Activated T-helper 1 cell treated with anti-CD3 and anti-CD28 coated beads, Interleukin-12 subunit alpha, Interleukin-12 subunit beta, Interleukin-2, Interleukin-4 antibody, amounts not matched to agents 30 ng/mL and 10 ng/mL and 1 ng/mL, durations not matched to agents 14 hours and 24 hours and 36 hours (primary cell): ENCODE data around the gene FHDC1. TPM values are rescaled to one million over a fixed set of nuclear protein-coding genes. Genes with fewer than 3 reads are reported as not detected.

Experiments
- DNase-seq: peaks from one replicate; pipeline ENCODE4 v3.0.0; 2021; ENCODE audit warnings: low spot score
- H3K27ac Mint-ChIP-seq: one replicate; pipeline ENCODE4 v1.8.0; 2021; ENCODE audit warnings: mild to moderate bottlenecking, mixed read lengths
- H3K27me3 Mint-ChIP-seq: one replicate; pipeline ENCODE4 v1.8.0; 2022; ENCODE audit warnings: mild to moderate bottlenecking, moderate library complexity, mixed read lengths; ENCODE audit not compliant: insufficient read depth
- H3K36me3 Mint-ChIP-seq: one replicate; pipeline ENCODE4 v1.8.0; 2021; ENCODE audit warnings: low read depth, mixed read lengths
- H3K4me1 Mint-ChIP-seq: one replicate; pipeline ENCODE4 v1.8.0; 2021; ENCODE audit warnings: low read depth, mixed read lengths
- H3K4me3 Mint-ChIP-seq: one replicate; pipeline ENCODE4 v1.8.0; 2021; ENCODE audit warnings: mild to moderate bottlenecking, moderate library complexity, mixed read lengths
- H3K9me3 Mint-ChIP-seq: one replicate; pipeline ENCODE4 v1.8.0; 2021; ENCODE audit warnings: mixed read lengths
- intact Hi-C: fragments of 100-400 bp; cut with micrococcal nuclease; formaldehyde crosslinking; loops from one replicate; pipeline ENCODE4 v1.15.1; 2024
- total RNA-seq: library from RNA; stranded (reverse); gene quantifications from 2 replicates; pipeline ENCODE4 v1.2.3, GENCODE V29; 2022

Gene FHDC1
- total RNA-seq, 1 donor from 2014 or later, result 0.10 TPM

GRCh38 chr4:152997771-152998487 lies 61.8 kb downstream of the FHDC1 start:
- intact Hi-C loops, result no loop called here
- no peaks in the 10 kb centered on the region for H3K36me3 Mint-ChIP-seq
- H3K9me3 Mint-ChIP-seq, result no peaks in the 10 kb centered on the region
- H3K27ac Mint-ChIP-seq, result no peak overlapping the region
- H3K27me3 Mint-ChIP-seq, result no peaks in the 10 kb centered on the region
- no peaks in the 10 kb centered on the region for H3K4me1 Mint-ChIP-seq
- DNase-seq, result no peak
- no peak overlapping the region for H3K4me3 Mint-ChIP-seq

GRCh38 chr4:152998861-152999260 lies 62.7 kb downstream of the FHDC1 start:
- DNase-seq, result no peak
- no peaks in the 10 kb centered on the region for H3K4me1 Mint-ChIP-seq
- intact Hi-C loops, result no loop called here
- no peaks in the 10 kb centered on the region for H3K9me3 Mint-ChIP-seq
- H3K27ac Mint-ChIP-seq, result no peak overlapping the region
- peaks cover 2% of the 10 kb centered on the region for H3K27me3 Mint-ChIP-seq
- no peaks in the 10 kb centered on the region for H3K36me3 Mint-ChIP-seq
- no peak overlapping the region for H3K4me3 Mint-ChIP-seq

DNA sequence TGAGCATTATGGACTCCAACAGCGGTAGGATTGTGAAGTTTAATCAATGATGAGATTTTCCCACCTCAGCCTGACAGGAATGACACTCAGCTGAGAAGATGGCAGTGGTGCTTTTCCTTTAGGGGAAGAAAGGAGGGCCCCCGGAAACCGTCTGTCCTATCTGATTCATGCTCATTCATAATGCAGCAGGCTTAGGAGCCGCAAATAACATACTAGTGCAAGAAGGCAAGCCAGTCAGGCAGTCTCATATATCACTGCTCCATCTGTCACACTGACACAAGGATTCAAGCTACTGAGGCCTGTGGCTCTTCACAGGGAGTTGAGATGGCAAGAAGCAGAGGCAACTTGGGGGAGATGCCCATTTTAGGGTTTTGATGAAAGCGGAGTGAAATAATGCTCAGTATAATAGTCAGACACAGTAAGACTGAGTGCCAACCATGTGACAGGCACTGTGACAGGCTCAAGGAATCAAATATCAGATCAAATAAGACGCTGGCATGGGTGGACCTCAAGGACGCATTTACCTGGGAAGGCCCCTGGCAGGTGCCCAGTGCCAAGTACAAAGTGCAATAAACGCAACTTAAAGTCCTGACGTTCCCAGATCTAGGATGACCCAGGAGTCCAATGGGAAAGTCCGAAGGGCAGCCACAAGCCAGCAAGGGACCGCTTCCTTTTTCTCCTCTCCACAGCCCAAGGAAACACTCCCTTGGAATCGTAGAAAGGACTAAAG lies 63.4 kb downstream of the FHDC1 start:
- H3K4me3 Mint-ChIP-seq, result no peak overlapping the region
- H3K4me1 Mint-ChIP-seq, result no peaks in the 10 kb centered on the region
- no peaks in the 10 kb centered on the region for H3K36me3 Mint-ChIP-seq
- no peaks in the 10 kb centered on the region for H3K9me3 Mint-ChIP-seq
- no peak overlapping the region for H3K27ac Mint-ChIP-seq
- intact Hi-C loops, result no loop called here
- peaks cover 2% of the 10 kb centered on the region for H3K27me3 Mint-ChIP-seq
- DNase-seq, result no peak

GRCh38 chr4:153000076-153000420 lies 63.9 kb downstream of the FHDC1 start:
- Mint-ChIP-seq H3K36me3 (no peaks in the 10 kb centered on the region), H3K27me3 (peaks cover 2% of the 10 kb centered on the region), H3K27ac (no peak overlapping the region), H3K4me1 (no peaks in the 10 kb centered on the region), H3K9me3 (no peaks in the 10 kb centered on the region), H3K4me3 (no peak overlapping the region)
- DNase-seq, result no peak
- intact Hi-C loops, result no loop called here

- Mint-ChIP-seq H3K4me3 (no peak overlapping the region), H3K36me3 (no peaks in the 10 kb centered on the region), H3K9me3 (no peaks in the 10 kb centered on the region), H3K27me3 (peaks cover 2% of the 10 kb centered on the region), H3K4me1 (no peaks in the 10 kb centered on the region), H3K27ac (no peak overlapping the region)
- no peak for DNase-seq
- intact Hi-C loops, result no loop called here
Measured at GRCh38 chr4:153001626-153002025, 65.5 kb downstream of the FHDC1 start.

- H3K4me1 Mint-ChIP-seq, result no peaks in the 10 kb centered on the region
- no peak for DNase-seq
- H3K4me3 Mint-ChIP-seq, result no peak overlapping the region
- H3K27ac Mint-ChIP-seq, result no peak overlapping the region
- H3K9me3 Mint-ChIP-seq, result no peaks in the 10 kb centered on the region
- intact Hi-C loops, result no loop called here
- peaks cover 2% of the 10 kb centered on the region for H3K27me3 Mint-ChIP-seq
- no peaks in the 10 kb centered on the region for H3K36me3 Mint-ChIP-seq
Measured at GRCh38 chr4:153002110-153002509, 66.0 kb downstream of the FHDC1 start.

GRCh38 chr4:153004081-153004850 lies 68.1 kb downstream of the FHDC1 start:
- H3K4me1 Mint-ChIP-seq, result no peaks in the 10 kb centered on the region
- peaks cover 2% of the 10 kb centered on the region for H3K27me3 Mint-ChIP-seq
- H3K36me3 Mint-ChIP-seq, result no peaks in the 10 kb centered on the region
- intact Hi-C loops, result no loop called here
- H3K4me3 Mint-ChIP-seq, result no peak overlapping the region
- DNase-seq, result no peak
- H3K9me3 Mint-ChIP-seq, result no peaks in the 10 kb centered on the region
- H3K27ac Mint-ChIP-seq, result no peak overlapping the region

DNA sequence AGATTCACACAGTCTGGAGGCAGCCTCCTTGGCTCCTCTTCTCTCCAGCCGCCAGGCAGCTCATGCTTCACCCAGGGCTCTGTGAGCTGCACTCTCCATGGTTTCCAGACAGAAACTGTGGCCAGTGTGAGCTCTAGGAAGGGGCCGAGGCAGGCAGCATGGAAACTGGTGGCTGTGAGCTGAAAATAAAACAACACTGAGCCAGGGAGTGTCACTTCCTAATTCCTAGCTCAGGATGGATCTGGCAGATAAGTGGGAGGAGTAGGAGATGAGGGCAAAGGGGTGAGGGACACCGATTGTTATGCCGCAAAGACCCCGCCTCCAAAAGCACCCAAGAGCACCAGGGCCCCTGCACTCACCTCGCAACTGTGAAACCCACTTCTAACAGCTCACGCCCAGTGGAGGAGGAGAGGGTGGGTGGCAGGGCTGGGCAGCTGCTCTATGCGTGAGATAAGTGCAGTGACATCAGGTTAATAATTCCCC lies 69.8 kb downstream of the FHDC1 start:
- intact Hi-C loops, result no loop called here
- Mint-ChIP-seq H3K27me3 (peaks cover 2% of the 10 kb centered on the region), H3K9me3 (no peaks in the 10 kb centered on the region), H3K4me3 (no peak overlapping the region), H3K36me3 (no peaks in the 10 kb centered on the region), H3K27ac (no peak overlapping the region), H3K4me1 (no peaks in the 10 kb centered on the region)
- DNase-seq, result no peak

DNA sequence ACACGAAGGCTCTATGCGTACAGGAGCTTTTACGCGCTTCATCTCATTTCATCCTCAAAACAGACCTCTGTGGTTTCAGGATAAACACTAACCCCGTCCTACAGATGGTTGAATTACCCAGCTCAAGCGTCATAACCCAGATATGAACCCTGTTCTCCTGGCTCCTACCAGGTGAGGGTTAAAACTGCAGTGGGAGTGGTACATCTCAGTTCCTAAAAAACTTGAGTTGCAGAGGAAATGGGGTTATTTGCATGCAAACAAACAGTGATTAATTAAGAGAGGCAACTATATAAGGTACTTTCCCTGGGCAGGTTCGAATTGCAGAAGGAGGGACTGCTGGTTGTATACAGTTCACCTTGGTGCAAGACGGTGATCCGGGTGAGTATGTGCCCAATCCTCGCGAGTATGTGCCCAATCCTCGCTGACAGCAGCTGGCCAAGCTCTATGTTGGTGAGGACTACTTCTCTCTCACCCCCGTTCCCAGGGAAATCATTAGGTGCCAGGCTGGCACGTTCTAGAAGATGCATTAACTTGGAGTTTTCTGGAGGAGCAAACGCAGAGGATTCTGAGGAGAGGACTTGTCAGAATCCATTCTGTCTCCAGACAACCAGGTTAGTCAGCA lies 72.6 kb downstream of the FHDC1 start:
- Mint-ChIP-seq H3K27me3 (peaks cover 2% of the 10 kb centered on the region), H3K4me3 (no peak overlapping the region), H3K9me3 (no peaks in the 10 kb centered on the region), H3K4me1 (no peaks in the 10 kb centered on the region), H3K36me3 (no peaks in the 10 kb centered on the region), H3K27ac (no peak overlapping the region)
- no peak for DNase-seq
- intact Hi-C loops, result no loop called here

GRCh38 chr4:153010146-153010545 lies 74.0 kb downstream of the FHDC1 start:
- Mint-ChIP-seq H3K4me1 (no peaks in the 10 kb centered on the region), H3K36me3 (no peaks in the 10 kb centered on the region), H3K27ac (no peak overlapping the region), H3K9me3 (no peaks in the 10 kb centered on the region), H3K4me3 (no peak overlapping the region), H3K27me3 (no peaks in the 10 kb centered on the region)
- intact Hi-C loops, result no loop called here
- no peak for DNase-seq

GRCh38 chr4:153013202-153013977 lies 77.3 kb downstream of the FHDC1 start:
- intact Hi-C loops, result no loop called here
- Mint-ChIP-seq H3K4me1 (no peaks in the 10 kb centered on the region), H3K4me3 (no peak overlapping the region), H3K9me3 (no peaks in the 10 kb centered on the region), H3K27me3 (peaks cover 4% of the 10 kb centered on the region), H3K27ac (no peak overlapping the region), H3K36me3 (no peaks in the 10 kb centered on the region)
- DNase-seq, result no peak

DNA sequence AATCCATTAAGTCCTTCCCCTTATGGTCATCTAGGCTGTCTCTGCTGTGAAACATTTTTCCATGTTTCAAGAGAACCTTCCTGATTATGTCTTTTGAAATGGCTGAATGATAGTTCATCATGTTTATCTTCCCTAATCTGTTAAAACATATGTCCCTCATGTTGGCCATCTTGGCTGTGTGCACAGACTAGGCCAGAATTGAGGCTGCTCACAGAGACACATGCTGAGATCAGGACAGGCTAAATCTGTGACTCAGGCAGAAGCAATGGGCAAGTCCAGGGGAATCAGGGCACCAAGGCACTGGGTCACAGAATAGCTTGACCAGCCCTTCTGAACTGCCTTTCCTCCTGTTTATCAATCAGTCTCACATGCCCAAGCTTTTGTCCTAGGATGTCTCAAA lies 78.3 kb downstream of the FHDC1 start:
- intact Hi-C loops, result no loop called here
- peaks cover 4% of the 10 kb centered on the region for H3K27me3 Mint-ChIP-seq
- no peaks in the 10 kb centered on the region for H3K4me1 Mint-ChIP-seq
- no peaks in the 10 kb centered on the region for H3K9me3 Mint-ChIP-seq
- DNase-seq, result no peak
- H3K4me3 Mint-ChIP-seq, result no peak overlapping the region
- no peak overlapping the region for H3K27ac Mint-ChIP-seq
- H3K36me3 Mint-ChIP-seq, result no peaks in the 10 kb centered on the region
